Epidermal melanocyte (primary cell): ENCODE results near the gene TMEM53.
"Not testable (repeated sequence)": the region's sequence is repeated elsewhere in the genome, so short reads cannot be mapped to it uniquely, and the experiment has no call there.

Experiments used
- DNase-seq: peaks from one replicate; pipeline ENCODE4 v3.0.0; 2011; ENCODE audit warnings: low spot score; ENCODE audit not compliant: insufficient read length

Gene TMEM53

DNA sequence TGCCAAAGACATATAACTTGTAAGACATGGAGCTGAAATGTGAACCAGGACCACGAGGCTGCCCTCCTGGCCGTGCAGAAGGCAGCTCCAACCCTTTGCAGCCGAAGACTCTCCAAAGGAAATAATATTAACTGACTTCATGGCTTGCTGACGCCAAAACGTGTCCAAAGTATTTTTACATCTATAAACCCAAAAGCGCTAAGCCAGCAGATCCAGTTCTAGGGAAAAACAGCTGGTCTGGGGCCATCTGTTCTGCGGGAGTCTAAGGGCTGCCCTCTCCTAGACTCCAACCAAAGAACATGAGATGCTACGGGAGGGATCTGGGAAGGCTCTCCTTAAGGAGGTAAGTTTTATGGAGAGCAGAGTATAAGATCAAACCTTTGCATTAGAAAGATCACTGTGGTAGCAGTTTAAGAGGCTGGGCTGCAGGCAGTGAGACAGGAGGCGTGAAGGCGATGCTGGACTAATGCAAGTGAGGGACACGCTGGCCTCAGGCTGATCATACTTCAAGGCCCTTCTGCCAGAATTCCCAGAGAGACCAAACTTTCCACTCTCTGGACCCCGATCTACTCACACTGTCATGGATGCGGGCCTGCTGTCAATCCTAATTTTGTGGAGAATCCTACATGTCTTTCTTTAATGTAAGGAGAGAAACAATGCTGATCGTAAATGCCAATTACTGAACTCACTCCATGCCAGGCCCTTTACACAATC, 1.2 kb downstream of the TMEM53 start:
- no peak for DNase-seq

GRCh38 chr1:44672254-44672955, 1.9 kb downstream of the TMEM53 start:
- no peak for DNase-seq

- no peak for DNase-seq
These were observed 3.3 kb downstream of the TMEM53 start for GRCh38 chr1:44670751-44671640.

- not testable (repeated sequence) for DNase-seq
These were observed 7.6 kb downstream of the TMEM53 start for GRCh38 chr1:44666719-44667118.

- DNase-seq: no peak
These were observed 9.4 kb downstream of the TMEM53 start for GRCh38 chr1:44664730-44665370.

DNA sequence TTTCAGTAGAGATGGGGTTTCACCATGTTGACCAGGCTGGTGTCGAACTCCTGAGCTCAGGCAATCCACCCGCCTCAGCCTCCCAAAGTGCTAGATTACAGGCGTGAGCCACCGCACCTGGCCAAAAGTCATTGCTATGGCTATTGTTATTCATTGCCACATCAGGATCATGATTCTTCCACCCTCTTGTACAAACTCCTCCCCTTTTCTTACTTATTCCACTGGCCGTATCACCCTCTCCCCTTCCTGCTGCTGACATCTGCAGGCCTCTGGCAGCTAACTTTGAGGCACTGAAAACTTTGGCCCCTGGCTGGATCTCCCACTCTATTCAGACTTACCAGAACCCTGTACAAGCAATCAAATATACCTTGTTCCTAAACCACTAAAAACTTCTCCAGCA, 10.9 kb downstream of the TMEM53 start:
- DNase-seq: no peak

DNA sequence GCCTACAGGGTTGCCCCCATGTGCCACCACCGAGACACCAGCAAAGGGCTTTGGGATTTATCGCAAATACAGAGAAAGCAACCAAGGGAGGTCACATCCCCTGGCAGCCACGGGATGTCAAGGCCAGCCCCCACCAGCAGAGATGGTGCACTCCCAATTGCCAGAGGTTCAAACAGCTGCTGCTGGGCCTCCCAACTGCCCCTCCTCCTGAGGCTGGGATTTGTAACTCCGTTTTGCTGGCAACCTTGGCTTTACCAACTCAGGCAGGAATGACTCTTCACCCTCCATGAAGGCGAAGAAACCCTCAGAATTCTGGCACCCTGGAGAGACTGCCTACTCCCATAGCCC, 11.6 kb downstream of the TMEM53 start:
- no peak for DNase-seq

- DNase-seq: no peak
These were observed 12.2 kb downstream of the TMEM53 start for GRCh38 chr1:44661781-44662682.

DNA sequence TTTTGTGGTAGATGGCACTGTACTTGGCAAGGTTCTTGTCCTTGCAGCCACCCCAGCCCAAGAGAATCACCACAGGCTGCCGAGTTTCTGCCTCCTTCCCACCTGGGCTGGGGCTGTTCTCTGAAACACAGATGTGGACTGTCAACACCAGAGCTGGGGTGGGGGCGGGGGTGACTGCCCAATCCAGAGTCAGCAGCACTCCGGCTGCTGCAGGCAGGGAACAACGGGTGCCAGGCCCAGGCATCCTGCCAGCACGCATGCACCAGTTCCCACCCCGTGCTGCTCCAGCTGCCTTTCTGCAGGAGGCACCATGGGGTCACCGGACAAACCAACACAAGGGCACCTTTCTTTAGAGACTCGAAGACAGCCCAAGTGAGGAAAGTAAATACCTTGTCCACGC, 14.1 kb downstream of the TMEM53 start:
- DNase-seq: peak; percentile 48

GRCh38 chr1:44659566-44659965, 14.7 kb downstream of the TMEM53 start:
- DNase-seq: no peak

GRCh38 chr1:44655609-44656008, 18.7 kb downstream of the TMEM53 start:
- no peak for DNase-seq

DNA sequence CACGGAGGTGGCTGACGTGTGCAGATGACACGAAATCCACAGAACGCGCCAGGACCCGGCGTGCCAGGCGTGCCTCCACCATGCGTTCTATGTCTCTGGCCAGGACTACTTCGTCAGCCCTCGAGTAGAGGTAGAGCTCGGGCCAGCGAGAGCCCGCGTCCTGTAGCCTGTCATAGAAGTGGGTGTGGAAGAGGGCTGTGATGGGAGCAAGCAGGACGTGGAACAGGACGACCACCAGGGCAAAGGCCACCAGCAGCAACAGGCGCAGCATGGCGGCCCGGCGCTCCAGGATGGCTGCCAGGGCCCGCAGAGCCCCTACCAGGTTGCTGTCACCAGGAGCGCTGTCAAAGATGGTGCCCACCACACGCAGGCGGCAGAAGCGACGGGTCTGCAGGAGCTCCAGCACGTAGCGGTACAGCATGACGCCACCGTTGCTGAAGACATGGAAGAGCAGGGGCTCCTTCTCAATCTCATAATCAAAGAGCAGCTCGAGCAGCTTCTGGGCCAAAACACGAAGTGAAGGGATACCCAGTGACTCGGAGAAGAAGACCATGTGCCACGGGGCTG, 19.6 kb downstream of the TMEM53 start:
- DNase-seq: no peak

DNA sequence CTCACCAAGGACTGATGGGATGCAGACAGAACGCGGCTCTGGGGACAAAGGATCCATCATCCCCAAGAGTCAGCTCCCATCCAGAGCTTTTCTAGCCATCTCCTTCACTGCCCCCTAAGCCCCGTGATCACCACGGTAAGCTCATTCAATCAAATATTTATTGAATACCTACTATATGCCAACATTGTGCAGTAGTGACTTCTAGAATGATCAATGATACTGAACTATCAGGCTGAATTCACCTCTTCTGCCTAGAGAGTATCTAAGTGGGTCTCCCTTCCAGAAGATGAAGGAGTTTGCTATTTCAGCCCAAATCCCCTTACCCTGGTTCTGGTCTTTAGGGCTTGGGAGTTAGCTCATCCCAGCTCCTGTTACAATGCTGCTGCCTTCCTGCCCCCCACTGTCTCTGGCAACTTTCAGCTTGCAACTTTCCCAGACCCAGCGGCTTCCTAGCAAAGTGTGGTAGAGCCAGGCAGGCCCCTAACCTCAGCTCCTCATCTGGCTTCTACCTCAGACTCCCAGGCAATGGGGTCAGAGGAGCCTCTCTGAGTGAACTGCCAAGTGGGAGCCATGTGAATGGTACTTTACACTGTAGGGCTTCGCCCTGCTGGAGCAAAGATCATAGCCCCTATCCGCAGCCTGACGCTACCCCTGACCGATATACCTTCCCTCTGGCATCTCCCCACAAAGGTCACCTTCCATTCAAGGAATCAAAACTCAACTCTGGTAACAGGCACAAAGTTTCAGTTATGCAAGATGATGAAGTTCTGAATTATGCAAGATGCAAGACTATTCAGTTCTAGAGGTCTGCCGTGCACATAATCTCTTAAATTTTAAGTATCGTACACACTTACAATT, 20.9 kb downstream of the TMEM53 start:
- DNase-seq: no peak

- DNase-seq: peak; percentile 90
These were observed 21.7 kb downstream of the TMEM53 start for GRCh38 chr1:44652445-44653106.

DNA sequence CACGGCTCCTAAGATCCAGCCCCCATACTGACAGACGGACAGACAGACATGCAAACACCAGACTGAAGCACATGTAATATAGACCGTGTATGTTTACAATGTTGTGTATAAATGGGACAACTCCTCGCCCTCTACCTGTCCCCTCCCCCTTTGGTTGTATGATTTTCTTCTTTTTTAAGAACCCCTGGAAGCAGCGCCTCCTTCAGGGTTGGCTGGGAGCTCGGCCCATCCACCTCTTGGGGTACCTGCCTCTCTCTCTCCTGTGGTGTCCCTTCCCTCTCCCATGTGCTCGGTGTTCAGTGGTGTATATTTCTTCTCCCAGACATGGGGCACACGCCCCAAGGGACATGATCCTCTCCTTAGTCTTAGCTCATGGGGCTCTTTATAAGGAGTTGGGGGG, 23.2 kb downstream of the TMEM53 start:
- no peak for DNase-seq

- DNase-seq: no peak
These were observed 24.0 kb downstream of the TMEM53 start for GRCh38 chr1:44650159-44650831.

DNA sequence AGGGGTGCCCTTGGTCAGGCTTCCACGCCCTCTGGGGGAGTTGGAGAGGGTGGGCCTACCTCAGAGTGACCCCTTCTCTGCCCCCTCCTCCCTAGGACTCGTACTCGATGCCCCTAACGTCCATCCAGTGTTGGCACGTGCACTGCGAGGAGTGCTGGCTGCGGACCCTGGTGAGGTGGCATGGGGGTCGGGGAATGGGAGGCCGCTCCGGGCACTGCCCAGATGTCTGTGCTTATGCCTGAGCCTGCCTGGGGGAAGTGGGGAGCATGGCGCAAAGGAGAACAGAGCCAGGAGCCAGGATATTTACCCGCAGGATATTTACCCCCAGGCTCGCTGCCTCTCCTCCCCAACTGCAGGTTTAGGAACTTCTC, 24.5 kb downstream of the TMEM53 start:
- DNase-seq: no peak

DNA sequence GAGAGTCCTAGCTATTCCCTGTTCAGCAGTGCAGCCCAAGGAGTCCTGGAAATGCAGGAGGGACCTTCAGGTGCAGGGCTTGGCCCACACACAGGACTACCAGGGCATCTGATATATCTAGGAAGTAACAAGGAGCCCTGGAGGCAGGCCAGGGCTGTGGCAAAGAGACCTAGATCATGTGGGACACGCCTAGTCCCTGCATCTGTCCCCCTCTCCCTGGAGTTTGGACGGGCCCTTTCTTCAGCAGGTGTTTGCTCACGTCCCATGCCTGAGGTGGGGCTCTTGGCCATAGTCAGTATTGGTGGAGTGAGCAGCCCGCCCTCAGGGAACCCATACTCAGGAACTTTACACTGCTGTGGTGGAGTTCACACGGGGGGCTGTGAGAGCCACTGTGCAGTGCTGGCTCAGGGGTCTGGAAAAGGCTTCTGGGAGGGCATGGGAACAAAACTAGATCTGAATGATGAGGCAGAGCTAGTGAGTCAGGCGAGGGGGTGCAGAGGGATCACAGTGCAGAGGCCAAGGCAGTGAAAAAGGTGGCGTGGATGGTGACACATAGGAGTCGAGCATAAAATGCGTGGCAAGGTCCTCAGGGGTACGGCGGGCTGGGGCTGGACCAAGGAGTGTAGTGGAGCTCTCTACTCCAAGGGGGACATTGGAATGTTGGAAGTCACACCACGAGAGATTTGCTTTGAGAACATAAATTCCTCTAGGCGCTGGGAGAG, 25.6 kb downstream of the TMEM53 start:
- no peak for DNase-seq
